Measurements from ENCODE around the gene MASP1. TPM values are rescaled to one million over a fixed set of nuclear protein-coding genes. Genes with fewer than 3 reads are reported as not detected.

The MASP1 gene
- total RNA-seq, 1 experiment from 2014 or later: not detected

GRCh38 chr3:187314176-187314575 lies 22.6 kb upstream of the MASP1 start:
- no peak overlapping the region for H2AFZ ChIP-seq (ENCODE audit: low read depth, low read length, poor library complexity, severe bottlenecking)
- H4K20me1 ChIP-seq (ENCODE audit: insufficient read depth): no peaks in the 10 kb centered on the region
- no peaks in the 10 kb centered on the region for H3K9me3 ChIP-seq (ENCODE audit: control insufficient read depth in 1 of 2, insufficient read depth in 1 of 2, low read depth in 1 of 2, low read length in 2 of 2)
- H3K27me3 ChIP-seq (ENCODE audit: insufficient read depth, low read length): peaks cover 66% of the 10 kb centered on the region
- intact Hi-C loops (cut with micrococcal nuclease): loop anchor here (10.0 kb wide), 1 partner anchor 199 kb away; no protein-coding TSS in a partner anchor
- no peaks in the 10 kb centered on the region for H3K36me3 ChIP-seq (ENCODE audit: control insufficient read depth in 1 of 2, insufficient read depth in 2 of 2, low read length in 2 of 2)
- H3K9me2 ChIP-seq (ENCODE audit: insufficient read depth): no peaks in the 10 kb centered on the region
- no peak overlapping the region for H3K4me2 ChIP-seq (ENCODE audit: low read length)
- H3K79me2 ChIP-seq (ENCODE audit: insufficient read depth, low read length): no peaks in the 10 kb centered on the region
- no peak overlapping the region for H3K9ac ChIP-seq (ENCODE audit: low read length)
- ChIA-PET CTCF (interaction anchor here (1.1 to 1.2 kb wide), 2 partner anchors 365 to 395 kb away, joined by 3 read pairs; no protein-coding TSS in a partner anchor), POLR2A (no interaction called here), RAD21 (ENCODE audit: low non-redundant PET in 1 of 2, low total read pairs in 2 of 2, uncharacterized antibody in 2 of 2, unreplicated experiment in 2 of 2) (no interaction called here)
- DNase-seq (ENCODE audit: low read depth, low spot score) (no peak), ATAC-seq (no peak)
- no peak overlapping the region for H3K4me3 ChIP-seq (replicated peaks in 1 of 2; ENCODE audit: low read depth in 1 of 2, low read length in 2 of 2)
- no TSS peak for BruUV-seq (replicated peaks)
- peaks cover 0 to 7% of the 10 kb centered on the region in 2 experiments; a peak in 1 of 4 replicates for H3K4me1 ChIP-seq (ENCODE audit: control insufficient read depth in 1 of 2, insufficient read depth in 2 of 2, low read length in 2 of 2)
- no peak overlapping the region for H3K27ac ChIP-seq (ENCODE audit: low read depth, low read length)
- TF ChIP-seq EZH2phosphoT487 (IDR thresholded peaks at IDR 0.05; ENCODE audit: borderline replicate concordance) (no peak), CEBPB (IDR thresholded peaks at IDR 0.05; ENCODE audit: low read depth) (no peak), SP1 (IDR thresholded peaks at IDR 0.05; ENCODE audit: low read depth) (no peak), REST (IDR thresholded peaks at IDR 0.05; ENCODE audit: low read depth) (no peak), ZNF274 (IDR thresholded peaks at IDR 0.05; ENCODE audit: low read depth, low read length) (no peak), YY1 (IDR thresholded peaks at IDR 0.05; ENCODE audit: extremely low read depth, insufficient replicate concordance, low read depth, low read length) (no peak), JUND (IDR thresholded peaks at IDR 0.05) (no peak), RAD21 (IDR thresholded peaks at IDR 0.05; ENCODE audit: low read depth) (no peak), POLR2A (IDR thresholded peaks at IDR 0.05; ENCODE audit: borderline replicate concordance, extremely low read depth, insufficient read depth, insufficient read length) (no peak), ZFX (IDR thresholded peaks at IDR 0.05) (no peak), ATF3 (IDR thresholded peaks at IDR 0.05) (no peak), POLR2AphosphoS5 (IDR thresholded peaks at IDR 0.05; ENCODE audit: low read depth, low read length) (no peak), ZBTB33 (IDR thresholded peaks at IDR 0.05; ENCODE audit: extremely low read depth, insufficient replicate concordance, low read length) (no peak), TCF7L2 (IDR thresholded peaks at IDR 0.05; ENCODE audit: borderline replicate concordance, extremely low read depth, insufficient read depth, insufficient read length) (no peak), FOSL1 (IDR thresholded peaks at IDR 0.05; ENCODE audit: low read depth) (no peak), SIN3A (IDR thresholded peaks at IDR 0.05; ENCODE audit: low read depth) (no peak), SRF (IDR thresholded peaks at IDR 0.05; ENCODE audit: low read depth) (no peak)
